ENCODE measurements around the gene DDX10. TPM values are rescaled to one million over a fixed set of nuclear protein-coding genes. Genes with fewer than 3 reads are reported as not detected.

DDX10 gene
- total RNA-seq, 4 donors from 2014 or later: 5.5 to 25.0 (median 17.5) TPM

DNA sequence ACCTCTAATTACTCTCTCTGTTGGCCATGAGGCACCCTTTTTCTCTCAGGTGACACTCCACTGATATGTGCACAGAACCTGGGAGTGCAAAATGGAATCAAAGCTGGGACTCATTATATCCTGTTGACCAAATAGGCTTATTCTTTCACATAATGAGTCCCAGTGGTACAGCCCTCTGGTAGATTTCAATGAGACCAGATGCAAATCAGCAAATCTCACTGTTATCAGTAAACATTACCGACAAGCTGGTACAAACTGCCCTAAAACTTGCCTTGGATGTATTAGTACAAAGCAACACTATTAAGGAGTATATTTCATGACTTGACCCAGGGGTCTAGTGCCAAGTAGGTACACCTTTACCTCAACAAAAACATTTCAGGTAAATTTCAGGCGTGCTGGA lies 128.3 kb downstream of the DDX10 start:
- WGBS, 2 donors: 87 to 92% methylated on average over 2 of the region's 2 CpGs
- no peaks in the 10 kb centered on the region for H3K27me3 ChIP-seq
- H3K4me3 ChIP-seq: no peak overlapping the region
- no peaks in the 10 kb centered on the region for H3K9me3 ChIP-seq
- H3K4me1 ChIP-seq: peaks cover 0 to 14% (median 3%) of the 10 kb centered on the region in 3 donors
- no peak for DNase-seq
- no peak for TF ChIP-seq POLR2A (IDR thresholded peaks at IDR 0.05)
- TF ChIP-seq, protein P1, sequence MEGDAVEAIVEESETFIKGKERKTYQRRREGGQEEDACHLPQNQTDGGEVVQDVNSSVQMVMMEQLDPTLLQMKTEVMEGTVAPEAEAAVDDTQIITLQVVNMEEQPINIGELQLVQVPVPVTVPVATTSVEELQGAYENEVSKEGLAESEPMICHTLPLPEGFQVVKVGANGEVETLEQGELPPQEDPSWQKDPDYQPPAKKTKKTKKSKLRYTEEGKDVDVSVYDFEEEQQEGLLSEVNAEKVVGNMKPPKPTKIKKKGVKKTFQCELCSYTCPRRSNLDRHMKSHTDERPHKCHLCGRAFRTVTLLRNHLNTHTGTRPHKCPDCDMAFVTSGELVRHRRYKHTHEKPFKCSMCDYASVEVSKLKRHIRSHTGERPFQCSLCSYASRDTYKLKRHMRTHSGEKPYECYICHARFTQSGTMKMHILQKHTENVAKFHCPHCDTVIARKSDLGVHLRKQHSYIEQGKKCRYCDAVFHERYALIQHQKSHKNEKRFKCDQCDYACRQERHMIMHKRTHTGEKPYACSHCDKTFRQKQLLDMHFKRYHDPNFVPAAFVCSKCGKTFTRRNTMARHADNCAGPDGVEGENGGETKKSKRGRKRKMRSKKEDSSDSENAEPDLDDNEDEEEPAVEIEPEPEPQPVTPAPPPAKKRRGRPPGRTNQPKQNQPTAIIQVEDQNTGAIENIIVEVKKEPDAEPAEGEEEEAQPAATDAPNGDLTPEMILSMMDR (IDR thresholded peaks at IDR 0.05): no peak
- intact Hi-C loops (cut with DNase I): no loop called here
- H3K36me3 ChIP-seq: no peaks in the 10 kb centered on the region
- no peak overlapping the region for H3K27ac ChIP-seq

DNA sequence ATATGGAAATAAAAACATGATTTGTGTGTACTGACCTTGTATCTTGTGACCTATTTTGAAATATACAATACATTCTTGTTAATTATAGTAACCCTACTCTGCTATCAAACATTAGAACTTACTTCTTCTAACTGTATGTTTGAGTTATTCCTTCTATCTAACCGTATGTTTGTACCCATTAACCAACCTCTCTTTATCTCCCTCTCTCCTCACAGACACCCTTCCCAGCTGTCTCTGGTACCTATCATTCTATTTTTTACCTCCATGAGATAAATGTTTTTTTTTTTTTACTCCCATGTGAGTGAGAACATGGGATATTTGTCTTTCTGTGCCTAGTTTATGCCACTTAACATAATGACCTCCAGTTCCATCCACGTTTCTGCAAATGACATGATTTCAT lies 128.7 kb downstream of the DDX10 start:
- peaks cover 0 to 9% (median 3%) of the 10 kb centered on the region in 3 donors for H3K4me1 ChIP-seq
- WGBS, 2 donors: 50 to 65% methylated on average over 2 of the region's 2 CpGs
- H3K9me3 ChIP-seq: no peaks in the 10 kb centered on the region
- no peaks in the 10 kb centered on the region for H3K36me3 ChIP-seq
- H3K27ac ChIP-seq: no peak overlapping the region
- intact Hi-C loops (cut with DNase I): no loop called here
- DNase-seq: no peak
- no peak for TF ChIP-seq POLR2A (IDR thresholded peaks at IDR 0.05)
- TF ChIP-seq, protein P1 (IDR thresholded peaks at IDR 0.05): no peak
- H3K4me3 ChIP-seq: no peak overlapping the region
- no peaks in the 10 kb centered on the region for H3K27me3 ChIP-seq

DNA sequence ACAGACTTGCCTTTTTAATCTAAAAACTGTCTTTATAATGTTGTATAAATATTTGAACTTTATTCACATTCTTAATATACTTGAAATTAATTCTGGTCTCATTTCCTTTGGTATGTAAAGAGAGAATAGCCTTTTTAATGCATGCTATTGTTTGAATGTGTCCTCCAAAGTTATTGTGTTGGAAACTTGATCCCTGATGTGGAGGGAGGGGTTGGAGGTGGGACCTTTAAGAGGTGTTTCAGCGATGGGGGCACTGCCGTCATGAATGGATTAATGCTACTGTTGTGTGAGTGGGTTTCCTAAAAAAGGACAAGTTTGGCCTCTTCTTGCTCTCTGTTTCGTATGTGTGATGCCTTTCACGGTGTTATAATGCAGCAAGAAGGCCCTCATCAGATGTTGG lies 131.7 kb downstream of the DDX10 start:
- WGBS, 2 donors: 88 to 91% methylated on average over 4 of the region's 4 CpGs
- no peak overlapping the region for H3K4me3 ChIP-seq
- no peak overlapping the region for H3K27ac ChIP-seq
- intact Hi-C loops (cut with DNase I): no loop called here
- H3K9me3 ChIP-seq: no peaks in the 10 kb centered on the region
- no peaks in the 10 kb centered on the region for H3K36me3 ChIP-seq
- H3K27me3 ChIP-seq: no peaks in the 10 kb centered on the region
- H3K4me1 ChIP-seq: no peaks in the 10 kb centered on the region
- TF ChIP-seq, protein P1 (IDR thresholded peaks at IDR 0.05): no peak
- TF ChIP-seq POLR2A (IDR thresholded peaks at IDR 0.05): no peak
- DNase-seq: no peak

DNA sequence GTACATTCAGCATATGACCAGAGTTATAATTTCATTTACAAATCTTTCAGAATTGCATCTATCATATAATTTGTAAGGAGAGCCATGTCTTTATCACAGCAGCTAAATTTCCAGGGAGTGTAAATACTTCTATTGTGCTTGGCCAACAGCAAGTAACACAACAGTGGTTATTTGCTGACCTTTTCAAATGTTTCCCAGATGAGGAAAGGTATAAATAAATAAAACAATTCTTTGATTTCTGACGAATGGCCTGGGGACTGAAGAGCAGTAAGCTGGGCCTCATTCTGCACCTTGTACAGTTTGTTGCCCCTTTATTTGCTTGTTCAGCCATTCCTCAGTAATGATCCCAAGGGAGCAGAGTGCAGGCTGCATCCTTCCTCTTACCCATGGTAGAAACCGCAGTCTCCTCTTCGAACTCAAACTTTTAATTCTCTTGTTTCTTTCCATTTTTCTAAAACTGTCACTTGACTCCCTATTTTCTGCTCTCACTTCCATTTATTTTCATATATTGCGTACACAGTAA lies 132.8 kb downstream of the DDX10 start:
- no peak for DNase-seq
- Histone ChIP-seq H3K36me3 (no peaks in the 10 kb centered on the region), H3K27ac (no peak overlapping the region), H3K4me1 (no peaks in the 10 kb centered on the region), H3K4me3 (no peak overlapping the region), H3K27me3 (no peaks in the 10 kb centered on the region), H3K9me3 (no peaks in the 10 kb centered on the region)
- no peak for TF ChIP-seq POLR2A (IDR thresholded peaks at IDR 0.05)
- TF ChIP-seq, protein P1 (IDR thresholded peaks at IDR 0.05): no peak
- intact Hi-C loops (cut with DNase I): no loop called here
- WGBS, 2 donors: 89 to 90% methylated on average over 4 of the region's 4 CpGs

DNA sequence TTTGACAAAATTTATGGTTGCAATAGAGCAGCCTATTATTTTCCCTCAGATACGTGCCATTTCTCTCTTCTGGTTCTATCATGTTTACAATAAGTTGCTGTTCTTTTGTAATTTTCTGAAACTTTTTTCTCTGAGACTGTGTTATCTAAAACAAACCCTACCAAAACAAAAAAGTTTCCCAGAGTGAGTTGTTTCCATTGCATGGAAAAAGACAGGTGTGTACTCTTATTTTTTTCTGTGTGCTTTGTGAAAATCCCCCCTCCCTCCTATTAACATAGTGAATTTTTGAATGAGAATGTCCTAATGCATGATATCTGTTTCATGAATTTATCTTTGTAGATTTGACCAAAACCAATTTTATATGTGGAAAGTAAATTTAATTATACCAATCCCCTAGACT lies 137.6 kb downstream of the DDX10 start:
- no peak for TF ChIP-seq POLR2A (IDR thresholded peaks at IDR 0.05)
- TF ChIP-seq, protein P1 (IDR thresholded peaks at IDR 0.05): no peak
- Histone ChIP-seq H3K4me3 (no peak overlapping the region), H3K4me1 (peaks cover 0 to 13% (median 0%) of the 10 kb centered on the region in 3 donors), H3K27me3 (no peaks in the 10 kb centered on the region), H3K36me3 (no peaks in the 10 kb centered on the region), H3K27ac (no peak overlapping the region), H3K9me3 (no peaks in the 10 kb centered on the region)
- intact Hi-C loops (cut with DNase I): no loop called here
- 94 to 95% methylated on average over 1 of the region's 1 CpG for WGBS, 2 donors
- no peak for DNase-seq

Data from esophagus squamous epithelium (tissue), 5 donors.